HepG2 (cell line): ENCODE measurements around the gene SLC25A23. TPM values are rescaled to one million over a fixed set of nuclear protein-coding genes. Genes with fewer than 3 reads are reported as not detected.

Experiments
- ARNT ChIP-seq: fragments of 450-650 bp; IDR thresholded peaks from 2 replicates; pipeline ENCODE4 v1.6.1; 2017
- ISL2 ChIP-seq: sonication (generic); formaldehyde crosslinking; IDR thresholded peaks from 2 replicates; pipeline ENCODE4 v1.5.0; 2020; ENCODE audit warnings: missing genetic modification reagents
- ZBTB38 ChIP-seq: sonication (generic); formaldehyde crosslinking; IDR thresholded peaks from 2 replicates; pipeline ENCODE4 v1.5.1; 2020; ENCODE audit warnings: mild to moderate bottlenecking, missing genetic modification reagents
- ZMAT3 ChIP-seq: sonication (generic); formaldehyde crosslinking; conservative IDR thresholded peaks from 2 replicates; pipeline ENCODE4 v1.7.0; 2021; ENCODE audit warnings: missing genetic modification reagents
- ZNF138 ChIP-seq: sonication (generic); formaldehyde crosslinking; IDR thresholded peaks from 2 replicates; pipeline ENCODE4 v1.5.0; 2020; ENCODE audit warnings: mild to moderate bottlenecking, low read depth, missing genetic modification reagents
- ZNF296 ChIP-seq: sonication (generic); formaldehyde crosslinking; conservative IDR thresholded peaks from 2 replicates; pipeline ENCODE4 v1.5.0; 2020; ENCODE audit warnings: mild to moderate bottlenecking, missing genetic modification reagents
- ZNF501 ChIP-seq: sonication (generic); formaldehyde crosslinking; IDR thresholded peaks from 2 replicates; pipeline ENCODE4 v1.5.1; 2020; ENCODE audit warnings: mild to moderate bottlenecking, moderate library complexity, missing genetic modification reagents
- ZNF556 ChIP-seq: sonication (generic); formaldehyde crosslinking; IDR thresholded peaks from 2 replicates; pipeline ENCODE4 v1.4.0; 2020; ENCODE audit warnings: mild to moderate bottlenecking, missing genetic modification reagents, borderline replicate concordance
- ZNF670 ChIP-seq: sonication (generic); formaldehyde crosslinking; IDR thresholded peaks from 2 replicates; pipeline ENCODE4 v1.8.0; 2022; ENCODE audit warnings: mild to moderate bottlenecking, missing genetic modification reagents, borderline replicate concordance
- ZNF782 ChIP-seq: sonication (generic); formaldehyde crosslinking; IDR thresholded peaks from 2 replicates; pipeline ENCODE4 v1.4.0; 2020; ENCODE audit warnings: missing genetic modification reagents, mild to moderate bottlenecking, borderline replicate concordance
- polyA plus RNA-seq, 8 experiments: library from polyadenylated mRNA; depleted of rRNA in 3 of 8; stranded (reverse) in 7 of 8; unstranded in 1 of 8; fragments of >200 nt; fragmentation: Illumina TruSeq in 4 of 8; extraction: Trizol in 4 of 8; gene quantifications; 2 replicates each; pipeline versions ENCODE4 v1.2.1 to v1.2.3, GENCODE V29; 2011 to 2016; ENCODE audit warnings: low read depth in 4 of 8, missing spikeins in 1 of 8, mixed read lengths in 1 of 8; ENCODE audit not compliant: insufficient read depth in 1 of 8
- total RNA-seq, 5 experiments: library from RNA; depleted of rRNA; stranded (reverse); fragments of >200 nt; fragmentation: Illumina TruSeq; extraction: Trizol; gene quantifications; 2 replicates each; pipeline ENCODE4 v1.2.3, GENCODE V29; 2016; ENCODE audit warnings: low read depth in 1 of 5
- TF ChIP-seq, protein P1 (sequence below): sonication (generic); formaldehyde crosslinking; IDR thresholded peaks from 2 replicates; pipeline ENCODE4 v1.9.0; 2022; ENCODE audit warnings: low read depth, missing genetic modification reagents
- TF ChIP-seq, protein P2 (sequence below): IDR thresholded peaks from 2 replicates; pipeline ENCODE4 v1.6.1; 2016; ENCODE audit warnings: low read depth, control low read depth
- TF ChIP-seq, protein P3 (sequence below), 2 experiments: sonication (generic) in 1 of 2; formaldehyde crosslinking in 1 of 2; IDR thresholded peaks; 2 replicates each; pipeline versions ENCODE4 v1.5.1 to v1.6.1; 2011 to 2020; ENCODE audit warnings: borderline replicate concordance in 1 of 2, low read depth in 1 of 2, low read length in 1 of 2, mild to moderate bottlenecking in 1 of 2, missing genetic modification reagents in 1 of 2, moderate library complexity in 1 of 2
- TF ChIP-seq, protein P4 (sequence below), 2 experiments: IDR thresholded peaks; 2 replicates each; pipeline ENCODE4 v1.6.1; 2011 to 2012; ENCODE audit warnings: low read length in 2 of 2, borderline replicate concordance in 1 of 2, low read depth in 1 of 2, mild to moderate bottlenecking in 1 of 2, moderate library complexity in 1 of 2
- TF ChIP-seq, protein P5 (sequence below): sonication (generic); formaldehyde crosslinking; IDR thresholded peaks from 2 replicates; pipeline ENCODE4 v1.4.0; 2020; ENCODE audit warnings: missing genetic modification reagents; ENCODE audit errors: not compliant biosample characterization
- TF ChIP-seq, protein P6 (sequence below): sonication (generic); formaldehyde crosslinking; IDR thresholded peaks from 2 replicates; pipeline ENCODE4 v1.4.0; 2020; ENCODE audit warnings: missing genetic modification reagents, borderline replicate concordance

The SLC25A23 gene
- total and polyA plus RNA-seq, 2 of the 13 experiments (the other 11 are each of a cell fraction or from before 2014, with no cell fraction given): 12.4 to 15.2 TPM

DNA sequence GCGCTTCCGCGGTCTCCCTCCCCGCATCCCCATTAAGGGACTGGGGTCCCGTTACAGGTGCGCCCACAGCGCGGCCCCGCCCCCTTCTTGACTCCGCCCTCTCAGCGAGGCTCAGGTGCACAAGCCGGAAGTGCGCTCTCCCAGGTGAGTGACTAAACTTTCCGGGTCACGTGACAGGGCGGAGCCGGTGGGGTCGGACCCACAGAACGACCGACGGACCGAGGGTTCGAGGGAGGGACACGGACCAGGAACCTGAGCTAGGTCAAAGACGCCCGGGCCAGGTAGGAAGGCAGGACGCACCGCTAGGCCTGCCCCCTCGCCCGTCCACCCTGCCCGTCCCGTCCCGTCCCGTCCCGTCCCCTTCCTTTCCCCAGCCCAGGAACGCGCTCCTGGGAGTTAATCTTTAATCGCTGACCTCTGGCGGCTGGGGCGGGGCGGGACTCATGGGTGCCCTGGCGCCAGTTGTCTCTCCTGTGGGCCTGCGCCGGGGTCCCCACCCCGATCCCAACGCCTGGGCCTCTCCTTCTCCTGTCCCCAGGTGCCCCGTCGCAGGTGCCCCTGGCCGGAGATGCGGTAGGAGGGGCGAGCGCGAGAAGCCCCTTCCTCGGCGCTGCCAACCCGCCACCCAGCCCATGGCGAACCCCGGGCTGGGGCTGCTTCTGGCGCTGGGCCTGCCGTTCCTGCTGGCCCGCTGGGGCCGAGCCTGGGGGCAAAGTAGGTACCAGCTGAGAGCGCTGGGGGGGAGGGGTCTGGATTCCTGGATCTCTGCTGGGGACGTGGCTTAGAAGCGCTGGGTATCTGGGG, 4.7 kb upstream of the SLC25A23 start, which contains the start of gene CRB3 (continued):
- TF ChIP-seq ZNF556 (no peak), ZNF501 (CRISPR knock-in tag) (peak; percentile 53; the same call in 1 of the 2 replicates), ISL2 (CRISPR knock-in tag) (no peak), ZNF782 (no peak), ZNF296 (CRISPR knock-in tag) (no peak), ZMAT3 (CRISPR knock-in tag) (no peak), ZBTB38 (CRISPR knock-in tag) (0 out of 2 replicates have a peak, but pooled peaks have one; percentile 20), ARNT (no peak), ZNF138 (CRISPR knock-in tag) (no peak), ZNF670 (CRISPR knock-in tag) (no peak)
- TF ChIP-seq, protein P1, sequence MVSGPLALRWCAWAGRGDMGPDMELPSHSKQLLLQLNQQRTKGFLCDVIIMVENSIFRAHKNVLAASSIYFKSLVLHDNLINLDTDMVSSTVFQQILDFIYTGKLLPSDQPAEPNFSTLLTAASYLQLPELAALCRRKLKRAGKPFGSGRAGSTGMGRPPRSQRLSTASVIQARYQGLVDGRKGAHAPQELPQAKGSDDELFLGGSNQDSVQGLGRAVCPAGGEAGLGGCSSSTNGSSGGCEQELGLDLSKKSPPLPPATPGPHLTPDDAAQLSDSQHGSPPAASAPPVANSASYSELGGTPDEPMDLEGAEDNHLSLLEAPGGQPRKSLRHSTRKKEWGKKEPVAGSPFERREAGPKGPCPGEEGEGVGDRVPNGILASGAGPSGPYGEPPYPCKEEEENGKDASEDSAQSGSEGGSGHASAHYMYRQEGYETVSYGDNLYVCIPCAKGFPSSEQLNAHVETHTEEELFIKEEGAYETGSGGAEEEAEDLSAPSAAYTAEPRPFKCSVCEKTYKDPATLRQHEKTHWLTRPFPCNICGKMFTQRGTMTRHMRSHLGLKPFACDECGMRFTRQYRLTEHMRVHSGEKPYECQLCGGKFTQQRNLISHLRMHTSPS: no peak
- TF ChIP-seq, protein P2, sequence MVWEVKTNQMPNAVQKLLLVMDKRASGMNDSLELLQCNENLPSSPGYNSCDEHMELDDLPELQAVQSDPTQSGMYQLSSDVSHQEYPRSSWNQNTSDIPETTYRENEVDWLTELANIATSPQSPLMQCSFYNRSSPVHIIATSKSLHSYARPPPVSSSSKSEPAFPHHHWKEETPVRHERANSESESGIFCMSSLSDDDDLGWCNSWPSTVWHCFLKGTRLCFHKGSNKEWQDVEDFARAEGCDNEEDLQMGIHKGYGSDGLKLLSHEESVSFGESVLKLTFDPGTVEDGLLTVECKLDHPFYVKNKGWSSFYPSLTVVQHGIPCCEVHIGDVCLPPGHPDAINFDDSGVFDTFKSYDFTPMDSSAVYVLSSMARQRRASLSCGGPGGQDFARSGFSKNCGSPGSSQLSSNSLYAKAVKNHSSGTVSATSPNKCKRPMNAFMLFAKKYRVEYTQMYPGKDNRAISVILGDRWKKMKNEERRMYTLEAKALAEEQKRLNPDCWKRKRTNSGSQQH: no peak
- TF ChIP-seq, protein P3, sequence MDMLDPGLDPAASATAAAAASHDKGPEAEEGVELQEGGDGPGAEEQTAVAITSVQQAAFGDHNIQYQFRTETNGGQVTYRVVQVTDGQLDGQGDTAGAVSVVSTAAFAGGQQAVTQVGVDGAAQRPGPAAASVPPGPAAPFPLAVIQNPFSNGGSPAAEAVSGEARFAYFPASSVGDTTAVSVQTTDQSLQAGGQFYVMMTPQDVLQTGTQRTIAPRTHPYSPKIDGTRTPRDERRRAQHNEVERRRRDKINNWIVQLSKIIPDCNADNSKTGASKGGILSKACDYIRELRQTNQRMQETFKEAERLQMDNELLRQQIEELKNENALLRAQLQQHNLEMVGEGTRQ (IDR thresholded peaks at IDR 0.05; ENCODE audit: low read depth, low read length): peak; percentile 89
- TF ChIP-seq, protein P3 (CRISPR knock-in tag; IDR thresholded peaks at IDR 0.05; ENCODE audit: borderline replicate concordance): peak; percentile 92; the same call in 1 of the 2 replicates
- TF ChIP-seq, protein P4, sequence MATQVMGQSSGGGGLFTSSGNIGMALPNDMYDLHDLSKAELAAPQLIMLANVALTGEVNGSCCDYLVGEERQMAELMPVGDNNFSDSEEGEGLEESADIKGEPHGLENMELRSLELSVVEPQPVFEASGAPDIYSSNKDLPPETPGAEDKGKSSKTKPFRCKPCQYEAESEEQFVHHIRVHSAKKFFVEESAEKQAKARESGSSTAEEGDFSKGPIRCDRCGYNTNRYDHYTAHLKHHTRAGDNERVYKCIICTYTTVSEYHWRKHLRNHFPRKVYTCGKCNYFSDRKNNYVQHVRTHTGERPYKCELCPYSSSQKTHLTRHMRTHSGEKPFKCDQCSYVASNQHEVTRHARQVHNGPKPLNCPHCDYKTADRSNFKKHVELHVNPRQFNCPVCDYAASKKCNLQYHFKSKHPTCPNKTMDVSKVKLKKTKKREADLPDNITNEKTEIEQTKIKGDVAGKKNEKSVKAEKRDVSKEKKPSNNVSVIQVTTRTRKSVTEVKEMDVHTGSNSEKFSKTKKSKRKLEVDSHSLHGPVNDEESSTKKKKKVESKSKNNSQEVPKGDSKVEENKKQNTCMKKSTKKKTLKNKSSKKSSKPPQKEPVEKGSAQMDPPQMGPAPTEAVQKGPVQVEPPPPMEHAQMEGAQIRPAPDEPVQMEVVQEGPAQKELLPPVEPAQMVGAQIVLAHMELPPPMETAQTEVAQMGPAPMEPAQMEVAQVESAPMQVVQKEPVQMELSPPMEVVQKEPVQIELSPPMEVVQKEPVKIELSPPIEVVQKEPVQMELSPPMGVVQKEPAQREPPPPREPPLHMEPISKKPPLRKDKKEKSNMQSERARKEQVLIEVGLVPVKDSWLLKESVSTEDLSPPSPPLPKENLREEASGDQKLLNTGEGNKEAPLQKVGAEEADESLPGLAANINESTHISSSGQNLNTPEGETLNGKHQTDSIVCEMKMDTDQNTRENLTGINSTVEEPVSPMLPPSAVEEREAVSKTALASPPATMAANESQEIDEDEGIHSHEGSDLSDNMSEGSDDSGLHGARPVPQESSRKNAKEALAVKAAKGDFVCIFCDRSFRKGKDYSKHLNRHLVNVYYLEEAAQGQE (IDR thresholded peaks at IDR 0.05; ENCODE audit: borderline replicate concordance in 1 of 2, low read depth in 1 of 2, low read length in 2 of 2): no peak
- TF ChIP-seq, protein P5, sequence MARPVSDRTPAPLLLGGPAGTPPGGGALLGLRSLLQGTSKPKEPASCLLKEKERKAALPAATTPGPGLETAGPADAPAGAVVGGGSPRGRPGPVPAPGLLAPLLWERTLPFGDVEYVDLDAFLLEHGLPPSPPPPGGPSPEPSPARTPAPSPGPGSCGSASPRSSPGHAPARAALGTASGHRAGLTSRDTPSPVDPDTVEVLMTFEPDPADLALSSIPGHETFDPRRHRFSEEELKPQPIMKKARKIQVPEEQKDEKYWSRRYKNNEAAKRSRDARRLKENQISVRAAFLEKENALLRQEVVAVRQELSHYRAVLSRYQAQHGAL (CRISPR knock-in tag): no peak
- TF ChIP-seq, protein P6, sequence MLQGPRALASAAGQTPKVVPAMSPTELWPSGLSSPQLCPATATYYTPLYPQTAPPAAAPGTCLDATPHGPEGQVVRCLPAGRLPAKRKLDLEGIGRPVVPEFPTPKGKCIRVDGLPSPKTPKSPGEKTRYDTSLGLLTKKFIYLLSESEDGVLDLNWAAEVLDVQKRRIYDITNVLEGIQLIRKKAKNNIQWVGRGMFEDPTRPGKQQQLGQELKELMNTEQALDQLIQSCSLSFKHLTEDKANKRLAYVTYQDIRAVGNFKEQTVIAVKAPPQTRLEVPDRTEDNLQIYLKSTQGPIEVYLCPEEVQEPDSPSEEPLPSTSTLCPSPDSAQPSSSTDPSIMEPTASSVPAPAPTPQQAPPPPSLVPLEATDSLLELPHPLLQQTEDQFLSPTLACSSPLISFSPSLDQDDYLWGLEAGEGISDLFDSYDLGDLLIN (CRISPR knock-in tag): no peak
